GM12878 (cell line): ENCODE results near the gene UBE3B.

Experiments used
- BCL11A ChIP-seq: IDR thresholded peaks from 2 replicates; pipeline ENCODE4 v1.6.1; 2011; ENCODE audit warnings: low read depth, low read length
- SIX5 ChIP-seq: IDR thresholded peaks from 2 replicates; pipeline ENCODE4 v1.6.1; 2011; ENCODE audit warnings: mild to moderate bottlenecking, low read depth, low read length, moderate library complexity; ENCODE audit not compliant: severe bottlenecking
- SRF ChIP-seq, 2 experiments: IDR thresholded peaks; 2 replicates each; pipeline ENCODE4 v1.6.1; 2011; ENCODE audit warnings: low read depth in 2 of 2, low read length in 2 of 2, mild to moderate bottlenecking in 1 of 2, moderate library complexity in 1 of 2
- SUZ12 ChIP-seq: fragments of 200-600 bp; sonication (generic); IDR thresholded peaks from one replicate; pipeline ENCODE4 v1.6.1; 2018; ENCODE audit warnings: antibody characterized with exemption, mild to moderate bottlenecking; ENCODE audit not compliant: unreplicated experiment
- TAF1 ChIP-seq: IDR thresholded peaks from 2 replicates; pipeline ENCODE4 v1.6.1; 2011; ENCODE audit warnings: mild to moderate bottlenecking, low read depth, low read length, borderline replicate concordance
- TF ChIP-seq, protein P1 (sequence below), 3 experiments: IDR thresholded peaks in 2 of 3; conservative IDR thresholded peaks in 1 of 3; 2 replicates each; pipeline ENCODE4 v1.5.1; 2011; ENCODE audit warnings: low read depth in 3 of 3, low read length in 3 of 3, mild to moderate bottlenecking in 3 of 3, control low read depth in 2 of 3, moderate library complexity in 2 of 3, inconsistent platforms in 1 of 3, mixed read lengths in 1 of 3; ENCODE audit not compliant: control insufficient read depth in 2 of 3, insufficient read depth in 1 of 3; ENCODE audit errors: extremely low read depth in 1 of 3
- TF ChIP-seq, protein P2 (sequence below): fragments of 450-650 bp; formaldehyde crosslinking; IDR thresholded peaks from 2 replicates; pipeline ENCODE4 v1.4.0; 2020; ENCODE audit warnings: mild to moderate bottlenecking, moderate library complexity
- TF ChIP-seq, protein P3 (sequence below): fragments of 450-650 bp; IDR thresholded peaks from 2 replicates; pipeline ENCODE4 v1.6.1; 2017; ENCODE audit warnings: mild to moderate bottlenecking

DNA sequence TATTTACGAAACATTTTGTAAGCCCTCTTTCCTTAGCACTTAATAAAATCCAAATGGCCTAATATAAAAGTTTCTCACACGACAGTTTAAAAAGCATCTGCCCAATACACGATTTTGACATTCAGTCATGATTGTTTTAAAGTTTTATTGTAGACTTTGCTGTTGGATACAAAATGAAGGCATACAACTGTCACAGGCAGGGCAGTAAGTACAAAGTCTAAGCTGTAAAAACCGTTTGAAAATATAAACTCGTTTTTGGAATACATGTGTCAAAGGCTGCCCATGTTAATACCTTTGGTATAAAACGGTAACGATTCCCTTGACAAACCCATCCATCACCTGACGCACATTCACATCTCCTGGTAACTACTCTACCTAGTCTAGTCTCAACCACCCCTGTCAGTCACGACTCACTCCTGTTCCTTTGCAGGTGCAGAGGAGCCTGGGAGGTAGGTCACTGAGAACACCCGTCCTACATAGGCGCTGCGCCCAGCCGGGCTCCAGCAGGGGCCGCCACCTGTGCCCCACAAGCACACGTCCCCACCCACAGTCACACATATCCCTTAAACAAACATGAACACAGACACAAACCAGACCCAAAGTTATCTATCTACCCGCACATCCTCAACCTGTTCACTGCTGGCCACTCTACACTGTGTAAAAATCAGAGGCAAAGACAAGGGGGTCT is 27.4 kb upstream of the UBE3B start:
- TF ChIP-seq, protein P1, sequence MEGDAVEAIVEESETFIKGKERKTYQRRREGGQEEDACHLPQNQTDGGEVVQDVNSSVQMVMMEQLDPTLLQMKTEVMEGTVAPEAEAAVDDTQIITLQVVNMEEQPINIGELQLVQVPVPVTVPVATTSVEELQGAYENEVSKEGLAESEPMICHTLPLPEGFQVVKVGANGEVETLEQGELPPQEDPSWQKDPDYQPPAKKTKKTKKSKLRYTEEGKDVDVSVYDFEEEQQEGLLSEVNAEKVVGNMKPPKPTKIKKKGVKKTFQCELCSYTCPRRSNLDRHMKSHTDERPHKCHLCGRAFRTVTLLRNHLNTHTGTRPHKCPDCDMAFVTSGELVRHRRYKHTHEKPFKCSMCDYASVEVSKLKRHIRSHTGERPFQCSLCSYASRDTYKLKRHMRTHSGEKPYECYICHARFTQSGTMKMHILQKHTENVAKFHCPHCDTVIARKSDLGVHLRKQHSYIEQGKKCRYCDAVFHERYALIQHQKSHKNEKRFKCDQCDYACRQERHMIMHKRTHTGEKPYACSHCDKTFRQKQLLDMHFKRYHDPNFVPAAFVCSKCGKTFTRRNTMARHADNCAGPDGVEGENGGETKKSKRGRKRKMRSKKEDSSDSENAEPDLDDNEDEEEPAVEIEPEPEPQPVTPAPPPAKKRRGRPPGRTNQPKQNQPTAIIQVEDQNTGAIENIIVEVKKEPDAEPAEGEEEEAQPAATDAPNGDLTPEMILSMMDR (IDR thresholded peaks at IDR 0.05 in 2 of 3, conservative IDR thresholded peaks at IDR 0.05 in 1 of 3; ENCODE audit: control insufficient read depth in 2 of 3, extremely low read depth in 1 of 3, insufficient read depth in 1 of 3, low read depth in 3 of 3, low read length in 3 of 3), result no peak
- TF ChIP-seq SIX5, result no peak
- TF ChIP-seq, protein P2, sequence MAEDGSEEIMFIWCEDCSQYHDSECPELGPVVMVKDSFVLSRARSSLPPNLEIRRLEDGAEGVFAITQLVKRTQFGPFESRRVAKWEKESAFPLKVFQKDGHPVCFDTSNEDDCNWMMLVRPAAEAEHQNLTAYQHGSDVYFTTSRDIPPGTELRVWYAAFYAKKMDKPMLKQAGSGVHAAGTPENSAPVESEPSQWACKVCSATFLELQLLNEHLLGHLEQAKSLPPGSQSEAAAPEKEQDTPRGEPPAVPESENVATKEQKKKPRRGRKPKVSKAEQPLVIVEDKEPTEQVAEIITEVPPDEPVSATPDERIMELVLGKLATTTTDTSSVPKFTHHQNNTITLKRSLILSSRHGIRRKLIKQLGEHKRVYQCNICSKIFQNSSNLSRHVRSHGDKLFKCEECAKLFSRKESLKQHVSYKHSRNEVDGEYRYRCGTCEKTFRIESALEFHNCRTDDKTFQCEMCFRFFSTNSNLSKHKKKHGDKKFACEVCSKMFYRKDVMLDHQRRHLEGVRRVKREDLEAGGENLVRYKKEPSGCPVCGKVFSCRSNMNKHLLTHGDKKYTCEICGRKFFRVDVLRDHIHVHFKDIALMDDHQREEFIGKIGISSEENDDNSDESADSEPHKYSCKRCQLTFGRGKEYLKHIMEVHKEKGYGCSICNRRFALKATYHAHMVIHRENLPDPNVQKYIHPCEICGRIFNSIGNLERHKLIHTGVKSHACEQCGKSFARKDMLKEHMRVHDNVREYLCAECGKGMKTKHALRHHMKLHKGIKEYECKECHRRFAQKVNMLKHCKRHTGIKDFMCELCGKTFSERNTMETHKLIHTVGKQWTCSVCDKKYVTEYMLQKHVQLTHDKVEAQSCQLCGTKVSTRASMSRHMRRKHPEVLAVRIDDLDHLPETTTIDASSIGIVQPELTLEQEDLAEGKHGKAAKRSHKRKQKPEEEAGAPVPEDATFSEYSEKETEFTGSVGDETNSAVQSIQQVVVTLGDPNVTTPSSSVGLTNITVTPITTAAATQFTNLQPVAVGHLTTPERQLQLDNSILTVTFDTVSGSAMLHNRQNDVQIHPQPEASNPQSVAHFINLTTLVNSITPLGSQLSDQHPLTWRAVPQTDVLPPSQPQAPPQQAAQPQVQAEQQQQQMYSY (CRISPR knock-in tag), result no peak
- no peak for TF ChIP-seq BCL11A
- TF ChIP-seq SRF (IDR thresholded peaks at IDR 0.05; ENCODE audit: low read depth in 2 of 2, low read length in 2 of 2), result no peak
- TF ChIP-seq, protein P3, sequence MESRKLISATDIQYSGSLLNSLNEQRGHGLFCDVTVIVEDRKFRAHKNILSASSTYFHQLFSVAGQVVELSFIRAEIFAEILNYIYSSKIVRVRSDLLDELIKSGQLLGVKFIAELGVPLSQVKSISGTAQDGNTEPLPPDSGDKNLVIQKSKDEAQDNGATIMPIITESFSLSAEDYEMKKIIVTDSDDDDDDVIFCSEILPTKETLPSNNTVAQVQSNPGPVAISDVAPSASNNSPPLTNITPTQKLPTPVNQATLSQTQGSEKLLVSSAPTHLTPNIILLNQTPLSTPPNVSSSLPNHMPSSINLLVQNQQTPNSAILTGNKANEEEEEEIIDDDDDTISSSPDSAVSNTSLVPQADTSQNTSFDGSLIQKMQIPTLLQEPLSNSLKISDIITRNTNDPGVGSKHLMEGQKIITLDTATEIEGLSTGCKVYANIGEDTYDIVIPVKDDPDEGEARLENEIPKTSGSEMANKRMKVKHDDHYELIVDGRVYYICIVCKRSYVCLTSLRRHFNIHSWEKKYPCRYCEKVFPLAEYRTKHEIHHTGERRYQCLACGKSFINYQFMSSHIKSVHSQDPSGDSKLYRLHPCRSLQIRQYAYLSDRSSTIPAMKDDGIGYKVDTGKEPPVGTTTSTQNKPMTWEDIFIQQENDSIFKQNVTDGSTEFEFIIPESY, result no peak
- no peak for TF ChIP-seq TAF1
- no peak for TF ChIP-seq SUZ12
